22Rv1 (cell line): ENCODE measurements around the gene TMEM252.

Experiments used
- H3K27ac ChIP-seq: fragments of 450-650 bp; 2 replicates; pipeline ENCODE4 v1.5.1; 2017
- CTCF ChIP-seq: fragments of 450-650 bp; IDR thresholded peaks from 2 replicates; pipeline ENCODE4 v1.5.1; 2017; ENCODE audit warnings: mild to moderate bottlenecking
- ZFX ChIP-seq: fragments of 450-650 bp; IDR thresholded peaks from 2 replicates; pipeline ENCODE4 v1.6.1; 2017; ENCODE audit warnings: antibody characterized with exemption, borderline replicate concordance

TMEM252 gene

GRCh38 chr9:68541568-68541967 is 885 bp upstream of the TMEM252 start:
- H3K27ac ChIP-seq: no peak overlapping the region
- no peak for TF ChIP-seq CTCF
- TF ChIP-seq ZFX: no peak

DNA sequence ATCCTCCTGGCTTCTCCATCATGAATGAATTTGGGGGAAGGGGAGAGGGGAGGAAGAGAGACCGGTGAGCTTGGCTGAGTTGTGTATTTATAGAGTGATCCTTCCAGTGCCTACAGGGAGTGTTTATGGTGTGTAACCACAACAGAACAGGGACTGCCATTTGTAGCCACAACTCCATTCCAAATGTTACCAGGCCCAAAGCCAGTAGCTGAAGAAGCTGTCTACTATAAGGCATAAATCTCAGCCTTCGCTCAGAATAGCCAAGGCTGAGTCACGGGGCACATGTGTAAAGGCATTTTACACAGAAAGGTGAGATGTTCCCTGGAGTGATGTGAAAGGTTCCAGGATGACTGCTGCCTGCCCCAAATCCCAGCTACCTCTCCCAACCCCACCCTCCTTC is 2.5 kb downstream of the TMEM252 start:
- TF ChIP-seq ZFX (no peak), CTCF (no peak)
- no peak overlapping the region for H3K27ac ChIP-seq

DNA sequence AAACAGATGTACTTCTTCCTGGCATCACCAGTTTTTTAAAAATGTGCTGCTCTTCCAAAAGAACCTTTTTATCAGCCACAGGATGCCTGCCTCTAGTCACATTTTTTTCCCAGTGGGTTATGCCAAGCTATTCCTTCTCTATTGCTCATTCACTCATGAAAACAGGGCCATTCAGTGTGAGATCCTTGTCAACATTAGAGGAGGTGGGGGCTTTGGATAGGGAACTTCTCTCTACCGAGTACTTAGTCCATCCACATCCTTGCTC is 3.1 kb downstream of the TMEM252 start:
- no peak overlapping the region for H3K27ac ChIP-seq
- TF ChIP-seq ZFX (no peak), CTCF (no peak)

DNA sequence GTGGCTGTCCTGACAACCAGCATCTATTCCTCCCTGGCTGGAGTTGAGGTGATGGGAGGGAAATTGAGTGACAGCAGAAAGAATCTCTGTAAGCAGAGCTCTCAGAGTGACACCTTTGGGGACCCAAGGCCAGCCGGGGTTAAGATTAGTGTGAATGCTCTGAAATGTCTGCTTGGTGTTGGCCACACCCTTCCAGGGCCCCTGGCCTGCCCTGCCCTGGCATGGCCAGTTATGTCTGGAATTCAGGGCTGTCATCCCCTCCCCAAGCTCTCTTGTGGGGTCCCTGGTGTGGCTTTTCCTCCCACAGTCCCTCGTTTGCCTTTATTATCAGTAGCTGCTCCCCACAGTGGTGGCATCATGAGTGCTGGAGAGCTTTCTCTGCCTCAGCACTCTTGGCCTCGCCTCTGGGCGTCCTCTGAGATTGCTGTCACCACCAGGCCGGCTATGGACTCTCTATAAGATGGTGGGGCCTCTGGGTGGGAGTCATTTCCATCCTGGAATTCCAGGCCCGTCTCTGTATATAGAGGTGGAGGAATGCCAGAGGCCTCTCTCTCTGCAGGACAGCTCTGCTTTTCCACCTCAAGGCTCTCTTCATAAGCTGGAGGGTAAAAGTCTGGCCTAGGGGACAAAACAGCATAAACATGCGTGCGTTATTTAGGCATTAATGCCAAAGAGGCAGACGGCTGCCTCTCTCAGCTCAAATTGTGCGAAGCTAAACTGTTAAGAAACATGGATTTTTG is 3.6 kb downstream of the TMEM252 start:
- H3K27ac ChIP-seq: no peak overlapping the region
- TF ChIP-seq ZFX: no peak
- TF ChIP-seq CTCF: no peak

- no peak for TF ChIP-seq CTCF
- TF ChIP-seq ZFX: no peak
- no peak overlapping the region for H3K27ac ChIP-seq
Observed at GRCh38 chr9:68533678-68534077, 7.0 kb downstream of the TMEM252 start.

- no peak for TF ChIP-seq ZFX
- no peak for TF ChIP-seq CTCF
Observed at GRCh38 chr9:68532131-68532530, 8.6 kb downstream of the TMEM252 start.

DNA sequence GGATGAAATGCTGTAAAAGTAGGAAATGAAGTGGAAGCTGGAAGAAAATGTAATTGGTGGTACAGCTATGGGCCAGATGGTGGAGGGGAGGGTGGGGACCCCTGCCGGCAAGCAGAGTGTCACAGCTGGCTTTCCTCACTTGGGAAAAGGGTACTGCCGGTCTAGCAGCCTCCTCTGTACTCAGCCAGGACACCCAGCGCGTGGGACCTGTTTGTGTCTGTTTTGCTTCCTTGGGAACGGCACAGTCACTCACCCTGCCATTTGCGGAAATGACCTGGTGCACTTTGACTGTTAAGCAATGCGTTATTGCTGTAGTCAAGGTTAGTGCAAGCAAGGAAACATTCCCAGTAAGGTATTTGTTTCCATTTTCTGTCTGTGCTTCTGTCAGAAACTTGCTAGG is 10.1 kb downstream of the TMEM252 start:
- TF ChIP-seq ZFX (no peak), CTCF (no peak)
- no peak overlapping the region for H3K27ac ChIP-seq

More at GRCh38 chr9:68532131-68532530, 8.6 kb downstream of the TMEM252 start:
- no peak overlapping the region for H3K27ac ChIP-seq
